Ecto neural progenitor cell (in vitro differentiated cells): Measurements from ENCODE around the gene SLC29A1.
"Not testable (repeated sequence)": the region's sequence is repeated elsewhere in the genome, so short reads cannot be mapped to it uniquely, and the experiment has no call there.

Source experiments
- DNase-seq: peaks from one replicate; pipeline ENCODE4 v3.0.0-alpha.2; 2018; ENCODE audit warnings: low spot score

SLC29A1 gene

DNA sequence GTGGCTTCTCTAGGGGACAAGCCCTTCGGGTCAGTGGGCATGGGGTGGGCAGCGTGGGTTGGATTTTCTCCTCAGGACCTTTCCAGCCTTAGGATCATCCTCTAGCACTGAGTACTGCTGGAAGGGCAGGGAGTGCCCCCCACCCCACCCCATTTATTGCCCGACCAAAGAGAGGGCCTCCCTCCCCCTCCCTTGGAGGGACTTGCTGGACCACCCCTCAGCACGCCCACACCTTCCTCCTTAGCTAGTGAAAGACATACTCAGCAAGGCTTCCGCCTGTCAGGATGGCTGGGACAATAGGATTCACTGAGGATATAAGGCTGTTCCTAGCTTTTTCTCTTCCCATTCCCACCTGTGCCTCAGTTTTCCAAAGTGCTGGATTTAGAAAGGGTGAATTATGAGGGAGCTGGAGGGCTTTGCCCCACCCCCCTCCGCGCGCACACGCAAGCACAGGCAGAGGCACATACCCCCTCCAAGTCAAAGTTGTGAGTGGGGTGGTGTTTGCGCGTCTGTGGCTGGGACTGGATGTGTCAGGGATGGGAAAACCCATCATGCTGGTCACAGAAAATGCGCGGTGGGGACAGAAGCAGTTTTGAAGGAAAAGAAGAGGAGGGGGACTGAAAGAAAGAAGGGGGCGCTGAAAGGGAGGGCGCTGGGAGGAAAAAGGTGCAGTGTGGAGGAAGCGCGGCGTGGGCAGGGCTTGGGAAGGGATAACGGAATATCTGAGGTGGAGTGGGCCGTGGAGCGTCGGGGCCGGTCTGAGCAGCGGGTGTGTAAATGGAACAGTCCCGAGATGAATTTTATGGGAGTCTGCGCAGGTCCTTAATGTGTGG is 693 bp upstream of the SLC29A1 start:
- DNase-seq, result no peak

- DNase-seq, result no peak
Observed at GRCh38 chr6:44224029-44224964, 902 bp downstream of the SLC29A1 start.

DNA sequence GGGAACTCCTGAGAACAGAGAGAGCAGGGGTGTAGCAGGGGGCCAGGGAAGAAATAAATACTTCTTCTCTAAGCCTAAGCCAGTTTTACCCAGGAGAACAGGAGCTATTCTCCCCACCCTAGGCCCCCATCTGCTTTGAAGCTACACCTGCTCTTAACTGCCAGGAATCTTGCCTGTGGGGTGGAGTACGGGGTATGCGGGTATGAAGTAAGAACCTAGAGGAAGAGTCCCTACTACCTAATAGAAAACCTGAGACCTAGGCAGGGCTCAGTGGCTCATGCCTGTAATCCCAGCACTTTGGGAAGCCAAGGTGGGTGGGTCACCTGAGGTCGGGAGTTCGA is 1.5 kb downstream of the SLC29A1 start:
- no peak for DNase-seq

DNA sequence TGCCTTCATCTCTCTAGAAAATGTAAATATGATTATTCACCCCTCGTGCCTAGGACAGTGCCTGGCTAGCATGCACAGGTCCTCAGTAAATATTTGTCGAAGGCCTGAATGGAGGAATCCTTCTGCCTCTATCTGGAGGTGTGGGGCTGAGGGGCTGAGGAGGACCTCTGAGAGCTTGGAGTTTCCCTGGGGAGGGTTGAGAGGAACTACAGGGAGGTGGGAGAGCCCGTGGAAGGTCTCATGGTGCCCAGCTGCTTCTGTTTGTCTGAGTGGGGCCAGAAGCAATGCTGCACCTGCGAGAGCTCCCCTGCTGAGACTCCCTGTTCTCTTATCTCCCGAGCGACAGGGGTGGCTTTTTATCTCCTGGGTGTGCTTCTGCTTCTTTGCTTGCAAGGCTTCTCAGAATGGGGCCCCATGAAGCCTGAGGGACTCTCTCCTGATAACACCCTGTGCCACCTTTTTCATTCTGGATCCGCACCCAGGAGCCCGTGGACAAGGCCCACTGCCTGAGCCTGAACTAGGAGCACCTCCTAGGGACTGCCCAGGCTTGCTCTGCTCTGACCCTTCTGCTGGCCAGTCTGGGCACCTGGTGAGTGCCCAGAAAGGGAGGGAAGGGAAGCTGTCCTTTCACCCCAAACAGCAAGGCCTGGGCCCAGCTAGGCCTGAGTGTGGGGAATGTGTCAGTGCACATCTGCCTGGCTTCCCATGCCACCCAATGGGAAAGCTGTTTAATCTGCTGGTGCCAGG is 2.4 kb downstream of the SLC29A1 start:
- DNase-seq, result no peak

GRCh38 chr6:44226368-44227147 is 3.2 kb downstream of the SLC29A1 start:
- no peak for DNase-seq

- DNase-seq, result no peak
Observed at GRCh38 chr6:44227148-44227793, 3.9 kb downstream of the SLC29A1 start.

DNA sequence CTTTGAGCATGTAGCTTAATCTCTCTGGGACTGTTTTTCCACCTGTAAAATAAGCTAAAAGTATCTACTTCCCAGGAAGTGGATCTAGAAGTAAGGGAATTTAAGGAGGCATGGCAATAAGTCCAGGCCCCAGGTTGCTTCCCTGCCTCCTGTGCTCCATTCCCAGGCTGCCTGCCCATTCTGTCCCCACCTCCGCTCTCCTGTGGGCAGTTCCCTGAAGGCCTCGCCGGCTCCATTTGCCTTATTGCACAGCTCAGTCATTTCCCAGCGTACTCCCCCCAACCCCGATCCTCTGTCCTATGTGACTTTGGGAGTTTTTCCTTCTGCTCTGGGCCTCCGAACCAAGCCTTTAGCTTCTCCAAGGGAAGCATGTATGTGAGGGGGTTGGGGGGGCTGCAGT is 4.6 kb downstream of the SLC29A1 start:
- no peak for DNase-seq

DNA sequence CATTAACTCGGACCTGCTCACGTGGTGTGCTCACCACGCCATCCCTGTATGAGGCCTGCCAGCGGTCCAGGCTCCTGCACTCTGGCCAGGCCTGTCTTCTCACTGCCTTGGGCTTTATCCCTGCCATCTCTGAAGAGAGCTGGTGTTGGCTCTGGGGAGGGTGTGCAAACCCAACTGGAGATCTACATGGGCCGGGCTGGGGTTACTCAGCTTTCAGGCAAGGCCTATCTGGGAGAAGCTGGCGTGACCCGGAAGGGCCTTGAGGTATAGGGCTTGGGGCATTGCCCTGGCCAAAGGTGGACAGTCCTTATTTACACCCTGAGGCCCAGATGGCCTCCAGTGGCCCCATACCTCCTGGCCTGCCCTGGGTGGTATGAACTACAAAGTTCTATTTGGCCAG is 5.0 kb downstream of the SLC29A1 start:
- DNase-seq, result no peak

DNA sequence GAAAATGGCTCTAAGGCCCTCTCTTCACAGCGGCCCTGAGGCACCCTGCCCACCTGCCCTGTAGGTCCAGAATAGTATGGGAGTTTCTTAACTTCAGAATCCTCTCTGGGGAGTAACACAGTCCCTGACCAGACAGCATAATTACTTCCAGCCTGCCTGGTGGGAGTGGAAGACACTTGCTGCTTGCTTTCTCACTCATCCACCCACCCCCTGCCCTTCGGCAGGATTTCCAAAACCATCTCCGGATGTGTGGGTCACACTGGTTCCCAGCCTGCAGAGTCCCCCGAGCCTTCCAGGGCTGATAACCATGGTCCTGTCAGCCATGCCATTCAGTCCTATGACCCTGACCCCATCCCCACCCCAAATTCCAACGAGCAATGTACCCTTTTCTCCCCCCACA is 5.4 kb downstream of the SLC29A1 start:
- DNase-seq, result no peak

DNA sequence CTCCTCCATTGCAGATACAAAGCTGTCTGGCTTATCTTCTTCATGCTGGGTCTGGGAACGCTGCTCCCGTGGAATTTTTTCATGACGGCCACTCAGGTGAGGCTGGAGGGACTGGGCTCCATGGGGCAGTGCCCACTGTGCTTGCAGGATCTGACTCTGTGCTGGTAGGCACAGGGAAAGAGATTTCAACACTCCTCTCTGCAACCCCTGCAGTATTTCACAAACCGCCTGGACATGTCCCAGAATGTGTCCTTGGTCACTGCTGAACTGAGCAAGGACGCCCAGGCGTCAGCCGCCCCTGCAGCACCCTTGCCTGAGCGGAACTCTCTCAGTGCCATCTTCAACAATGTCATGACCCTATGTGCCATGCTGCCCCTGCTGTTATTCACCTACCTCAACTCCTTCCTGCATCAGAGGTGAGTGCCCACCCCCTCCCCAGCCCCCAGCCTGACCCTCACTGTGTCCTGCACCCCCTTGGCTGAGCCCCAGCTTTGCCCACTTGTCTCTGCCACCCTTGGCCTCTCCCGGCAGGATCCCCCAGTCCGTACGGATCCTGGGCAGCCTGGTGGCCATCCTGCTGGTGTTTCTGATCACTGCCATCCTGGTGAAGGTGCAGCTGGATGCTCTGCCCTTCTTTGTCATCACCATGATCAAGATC is 6.1 kb downstream of the SLC29A1 start:
- no peak for DNase-seq

- no peak for DNase-seq
Observed at GRCh38 chr6:44230034-44230675, 6.8 kb downstream of the SLC29A1 start.

DNA sequence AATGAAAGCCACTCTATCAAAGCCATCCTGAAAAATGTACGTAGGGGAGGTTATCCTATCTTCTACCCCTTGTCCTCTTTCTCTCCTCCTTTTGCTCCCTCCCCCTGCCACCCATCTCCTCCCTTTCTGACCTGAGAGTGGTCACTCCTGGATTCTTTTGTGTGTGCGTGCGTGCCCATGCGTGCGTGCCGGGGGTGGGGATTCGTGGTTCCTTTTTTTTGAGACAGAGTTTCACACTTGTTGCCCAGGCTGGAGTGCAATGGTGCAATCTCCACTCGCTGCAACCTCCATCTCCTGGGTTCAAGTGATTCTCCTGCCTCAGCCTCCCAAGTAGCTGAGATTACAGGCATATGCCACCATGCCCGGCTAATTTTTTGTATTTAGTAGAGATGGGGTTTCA is 8.0 kb downstream of the SLC29A1 start:
- not testable (repeated sequence) for DNase-seq

DNA sequence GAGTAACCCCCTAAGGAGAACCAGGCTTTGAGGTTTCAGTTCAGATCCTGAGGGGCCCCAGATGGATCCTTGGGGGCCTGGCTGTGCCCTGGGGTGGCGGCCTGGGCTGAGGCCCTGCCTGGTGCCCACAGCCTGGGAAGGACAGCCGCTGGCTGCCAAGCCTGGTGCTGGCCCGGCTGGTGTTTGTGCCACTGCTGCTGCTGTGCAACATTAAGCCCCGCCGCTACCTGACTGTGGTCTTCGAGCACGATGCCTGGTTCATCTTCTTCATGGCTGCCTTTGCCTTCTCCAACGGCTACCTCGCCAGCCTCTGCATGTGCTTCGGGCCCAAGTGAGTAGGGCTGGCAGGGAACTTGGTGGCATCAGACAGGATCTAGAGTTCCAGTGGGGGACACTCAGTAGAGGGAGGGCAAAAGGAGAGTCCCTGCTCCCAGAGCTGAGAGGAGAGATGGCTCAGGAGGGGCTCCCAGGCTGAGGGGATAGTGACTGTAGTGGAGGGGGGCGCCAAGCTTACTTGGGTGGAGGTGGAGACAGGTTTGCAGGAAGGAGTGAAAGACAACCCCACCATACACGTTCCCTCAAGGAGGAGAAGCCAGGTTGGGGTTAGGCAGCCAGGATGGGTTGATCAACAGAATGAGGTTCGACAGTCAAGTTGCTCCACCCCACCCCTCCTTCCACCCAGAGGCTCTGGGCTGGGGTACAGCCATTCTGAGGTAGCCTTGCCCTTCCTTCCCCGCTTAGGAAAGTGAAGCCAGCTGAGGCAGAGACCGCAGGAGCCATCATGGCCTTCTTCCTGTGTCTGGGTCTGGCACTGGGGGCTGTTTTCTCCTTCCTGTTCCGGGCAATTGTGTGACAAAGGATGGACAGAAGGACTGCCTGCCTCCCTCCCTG is 9.5 kb downstream of the SLC29A1 start:
- no peak for DNase-seq

GRCh38 chr6:44233567-44234100 is 10.2 kb downstream of the SLC29A1 start:
- no peak for DNase-seq

GRCh38 chr6:44234101-44235025 is 11.0 kb downstream of the SLC29A1 start:
- DNase-seq, result no peak

GRCh38 chr6:44235269-44235668 is 11.9 kb downstream of the SLC29A1 start:
- no peak for DNase-seq

DNA sequence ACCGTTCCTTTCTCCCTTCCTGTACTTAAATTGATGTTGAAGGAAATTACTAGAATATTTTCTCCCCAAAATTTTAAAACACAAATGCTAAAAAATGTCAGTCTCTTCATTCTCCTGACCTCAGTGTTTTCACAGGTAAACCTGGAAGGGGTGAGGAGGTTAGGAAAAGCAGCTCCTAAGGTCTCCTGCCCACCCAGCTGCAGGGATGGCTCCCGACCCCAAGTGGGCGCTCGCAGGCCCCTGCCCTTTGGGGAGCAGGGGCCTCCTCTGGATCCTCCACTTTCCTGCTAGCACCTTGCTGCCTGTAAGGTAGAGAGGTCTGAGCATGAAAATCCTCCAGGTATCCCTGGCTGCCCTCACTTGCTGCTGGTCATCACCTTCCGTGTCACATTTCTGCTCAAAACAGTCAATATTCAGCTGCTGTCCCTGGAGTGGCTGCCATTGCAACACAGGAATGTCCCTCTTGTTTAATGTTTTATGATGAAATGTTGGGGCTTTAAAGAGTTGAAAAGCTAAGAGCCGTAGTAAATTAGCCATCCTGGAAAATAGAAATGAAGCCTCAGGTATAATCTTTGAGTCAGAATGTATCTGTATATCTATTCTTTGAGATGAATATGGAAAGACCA is 12.6 kb downstream of the SLC29A1 start:
- no peak for DNase-seq
